Right lobe of liver (tissue), 6 donors: ENCODE measurements around the gene EPB41. TPM values are rescaled to one million over a fixed set of nuclear protein-coding genes. Genes with fewer than 3 reads are reported as not detected.

ENCODE experiments used
- ATAC-seq, 4 donors: fragments of 200-7000 bp; cut with Tn5 transposase; one replicate each; pipeline ENCODE4 v1.9.1; 2020; ENCODE audit warnings: mild to moderate bottlenecking in 4 of 4, moderate library complexity in 4 of 4
- DNase-seq, 3 donors: peaks; one replicate each; pipeline ENCODE4 v3.0.0-alpha.2; 2020
- H3K27ac ChIP-seq, 3 donors: fragments of 200-600 bp; one replicate each; pipeline ENCODE4 v1.8.0; 2022
- H3K27me3 ChIP-seq, 2 donors: fragments of 200-600 bp; one replicate each; pipeline ENCODE4 v1.8.0; 2022
- H3K36me3 ChIP-seq, 4 donors: fragments of 200-600 bp; sonication (generic) in 1 of 4; one replicate each; pipeline versions ENCODE4 v1.5.1 to v1.8.0; 2017 to 2022; ENCODE audit warnings: control low read depth in 1 of 4
- H3K4me1 ChIP-seq, 4 donors: fragments of 200-600 bp; sonication (generic) in 1 of 4; one replicate each; pipeline versions ENCODE4 v1.5.1 to v1.8.0; 2017 to 2022; ENCODE audit warnings: control low read depth in 1 of 4
- H3K4me3 ChIP-seq, 3 donors: fragments of 200-600 bp; one replicate each; pipeline ENCODE4 v1.8.0; 2022
- H3K9me3 ChIP-seq, 4 donors: fragments of 200-600 bp; sonication (generic) in 1 of 4; one replicate each; pipeline versions ENCODE4 v1.5.1 to v1.8.0; 2017 to 2022; ENCODE audit warnings: control low read depth in 1 of 4
- CTCF ChIP-seq, 4 donors: fragments of 200-600 bp in 3 of 4; fragments of 450-650 bp in 1 of 4; IDR thresholded peaks; one replicate each; pipeline versions ENCODE4 v1.5.1 to v1.8.0; 2016 to 2022; ENCODE audit warnings: antibody characterized with exemption in 4 of 4, mild to moderate bottlenecking in 2 of 4
- POLR2A ChIP-seq: fragments of 450-650 bp; IDR thresholded peaks from one replicate; pipeline ENCODE4 v1.6.1; 2017; ENCODE audit warnings: antibody characterized with exemption, mild to moderate bottlenecking
- WGBS: methylation state at CpG from one replicate; pipeline ENCODE4 v1.1.6; 2018; ENCODE audit warnings: low coverage, low lambda C conversion rate; ENCODE audit not compliant: insufficient coverage; ENCODE audit errors: missing lambda C conversion rate; 5-methylcytosine and 5-hydroxymethylcytosine counted together
- intact Hi-C, 2 donors: fragments of 100-400 bp; cut with DNase I; formaldehyde crosslinking; loops; one replicate each; pipeline versions ENCODE4 v1.11.2 to v1.14.1; 2022
- total RNA-seq, 6 experiments: library from RNA; depleted of rRNA in 2 of 6; stranded (reverse); fragments of >200 nt in 2 of 6; fragmentation: NEBNext Ultra II Directional in 3 of 6; extraction: Animal tissue kit (Norgen Biotek cat#: 25700) in 3 of 6; gene quantifications; one replicate each; pipeline versions ENCODE4 v1.1.0 to v1.2.4, GENCODE V29; 2016 to 2023
- donor health status: DM: no; HTN: yes; CAD: no.
- donor health status: DM: no; HTN: no; CAD: no.
- donor health status: DM: no; HTN: no; CAD: no.
- donor health status: DM: no; HTN: yes; CAD: no.
- donor health status: DM: no; HTN: yes; CAD: no.

The EPB41 gene
- total RNA-seq, 6 experiments from 2014 or later = 35.3 to 58.7 (median 49.2) TPM

- intact Hi-C loops = no loop called here
- no peaks in the 10 kb centered on the region for H3K9me3 ChIP-seq
- H3K4me1 ChIP-seq = peaks cover 0 to 19% (median 3%) of the 10 kb centered on the region in 4 donors
- 25% methylated on average over 25 of the region's 32 CpGs for WGBS
- H3K27ac ChIP-seq = peak overlapping the region in 1 of 3 donors; percentile 47
- DNase-seq (no peak), ATAC-seq (peak; percentile 3 to 15 (median 6))
- peak overlapping the region; percentile 55 to 69 (median 59) for H3K4me3 ChIP-seq
- H3K36me3 ChIP-seq = peaks cover 0 to 5% (median 0%) of the 10 kb centered on the region in 4 donors
- TF ChIP-seq CTCF (IDR thresholded peaks at IDR 0.05) (no peak), POLR2A (no peak)
- no peaks in the 10 kb centered on the region for H3K27me3 ChIP-seq
These were observed 894 bp downstream of the EPB41 start for GRCh38 chr1:28915031-28915895.

- intact Hi-C loops = no loop called here
- H3K27ac ChIP-seq = no peak overlapping the region
- TF ChIP-seq POLR2A = no peak
- TF ChIP-seq CTCF (IDR thresholded peaks at IDR 0.05) = no peak
- no peaks in the 10 kb centered on the region for H3K27me3 ChIP-seq
- peaks cover 0 to 19% (median 3%) of the 10 kb centered on the region in 4 donors for H3K4me1 ChIP-seq
- no peaks in the 10 kb centered on the region for H3K9me3 ChIP-seq
- H3K4me3 ChIP-seq = no peak overlapping the region
- peaks cover 0 to 5% (median 0%) of the 10 kb centered on the region in 4 donors for H3K36me3 ChIP-seq
- WGBS = 64% methylated on average over 2 of the region's 2 CpGs
- ATAC-seq (no peak), DNase-seq (no peak)
These were observed 3.4 kb downstream of the EPB41 start for GRCh38 chr1:28917757-28918118.

GRCh38 chr1:28921286-28921869, 7.0 kb downstream of the EPB41 start:
- intact Hi-C loops = no loop called here
- Histone ChIP-seq H3K36me3 (no peaks in the 10 kb centered on the region), H3K4me1 (peaks cover 0 to 8% (median 2%) of the 10 kb centered on the region in 4 donors), H3K4me3 (no peak overlapping the region), H3K27ac (no peak overlapping the region), H3K27me3 (no peaks in the 10 kb centered on the region), H3K9me3 (no peaks in the 10 kb centered on the region)
- TF ChIP-seq CTCF (IDR thresholded peaks at IDR 0.05) (no peak), POLR2A (no peak)
- 67% methylated on average over 3 of the region's 3 CpGs for WGBS
- DNase-seq (no peak), ATAC-seq (no peak)

GRCh38 chr1:28925350-28925891, 11.1 kb downstream of the EPB41 start:
- WGBS = 100% methylated on average over 3 of the region's 4 CpGs
- H3K27ac ChIP-seq = no peak overlapping the region
- ATAC-seq (no peak), DNase-seq (no peak)
- H3K36me3 ChIP-seq = no peaks in the 10 kb centered on the region
- no peaks in the 10 kb centered on the region for H3K27me3 ChIP-seq
- intact Hi-C loops = no loop called here
- TF ChIP-seq CTCF (IDR thresholded peaks at IDR 0.05) (no peak), POLR2A (no peak)
- H3K9me3 ChIP-seq = no peaks in the 10 kb centered on the region
- H3K4me3 ChIP-seq = no peak overlapping the region
- peaks cover 0 to 10% (median 6%) of the 10 kb centered on the region in 4 donors for H3K4me1 ChIP-seq
